GM13977 (cell line): Measurements from ENCODE around the gene KLHL2.
"Not testable (repeated sequence)": the region's sequence is repeated elsewhere in the genome, so short reads cannot be mapped to it uniquely, and the experiment has no call there.

Experiments used
- DNase-seq: peaks from one replicate; pipeline ENCODE4 v3.0.0; 2012; ENCODE audit warnings: low spot score
- in situ Hi-C: fragments of 300-500 bp; cut with MboI; formaldehyde crosslinking; loops from one replicate; pipeline ENCODE4 v1.12.0; 2022; ENCODE audit warnings: low sequenced_read_pairs, low pct_unique_long_range_greater_than_20kb, mixed read lengths, inconsistent platforms; ENCODE audit not compliant: unreplicated experiment
- TF ChIP-seq, protein P1 (sequence below): IDR thresholded peaks from 2 replicates; pipeline ENCODE4 v1.5.1; 2012; ENCODE audit warnings: mild to moderate bottlenecking, control low read depth; ENCODE audit not compliant: insufficient read depth; ENCODE audit errors: extremely low read depth, missing control alignments

The KLHL2 gene

DNA sequence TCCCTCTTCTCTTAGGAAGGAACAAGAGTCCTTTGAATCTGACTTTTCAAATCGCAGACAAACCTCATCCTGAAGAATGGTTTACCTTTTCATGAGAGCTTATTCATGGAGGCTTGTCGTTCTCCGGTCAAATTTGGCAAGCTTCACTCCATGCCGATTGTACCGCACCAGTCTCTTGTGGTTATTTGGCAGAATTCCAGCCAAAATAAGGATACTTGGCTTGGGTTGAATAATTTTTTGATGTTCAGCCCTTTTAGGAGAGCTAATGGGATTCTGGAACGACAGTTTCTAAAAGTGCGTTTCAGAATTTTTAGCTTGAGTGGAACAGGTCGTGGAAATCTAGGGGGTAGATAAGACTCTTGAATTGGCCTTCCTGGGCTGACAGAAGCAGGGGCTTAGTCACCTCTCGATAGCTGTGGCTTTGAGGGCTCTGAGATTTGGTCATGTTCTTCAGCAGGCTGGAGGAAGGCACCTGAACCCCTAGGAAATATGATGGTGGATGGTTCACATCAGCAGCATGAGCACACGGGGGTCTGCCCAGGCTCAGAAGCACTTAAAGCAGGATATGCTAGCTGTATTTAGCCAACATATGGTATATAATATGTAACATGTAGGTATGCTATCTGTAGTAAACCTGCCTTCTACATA, 1.5 kb downstream of the KLHL2 start:
- in situ Hi-C loops, result no loop called here
- TF ChIP-seq, protein P1, sequence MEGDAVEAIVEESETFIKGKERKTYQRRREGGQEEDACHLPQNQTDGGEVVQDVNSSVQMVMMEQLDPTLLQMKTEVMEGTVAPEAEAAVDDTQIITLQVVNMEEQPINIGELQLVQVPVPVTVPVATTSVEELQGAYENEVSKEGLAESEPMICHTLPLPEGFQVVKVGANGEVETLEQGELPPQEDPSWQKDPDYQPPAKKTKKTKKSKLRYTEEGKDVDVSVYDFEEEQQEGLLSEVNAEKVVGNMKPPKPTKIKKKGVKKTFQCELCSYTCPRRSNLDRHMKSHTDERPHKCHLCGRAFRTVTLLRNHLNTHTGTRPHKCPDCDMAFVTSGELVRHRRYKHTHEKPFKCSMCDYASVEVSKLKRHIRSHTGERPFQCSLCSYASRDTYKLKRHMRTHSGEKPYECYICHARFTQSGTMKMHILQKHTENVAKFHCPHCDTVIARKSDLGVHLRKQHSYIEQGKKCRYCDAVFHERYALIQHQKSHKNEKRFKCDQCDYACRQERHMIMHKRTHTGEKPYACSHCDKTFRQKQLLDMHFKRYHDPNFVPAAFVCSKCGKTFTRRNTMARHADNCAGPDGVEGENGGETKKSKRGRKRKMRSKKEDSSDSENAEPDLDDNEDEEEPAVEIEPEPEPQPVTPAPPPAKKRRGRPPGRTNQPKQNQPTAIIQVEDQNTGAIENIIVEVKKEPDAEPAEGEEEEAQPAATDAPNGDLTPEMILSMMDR, result no peak
- no peak for DNase-seq

- TF ChIP-seq, protein P1, result no peak
- no peak for DNase-seq
- in situ Hi-C loops, result no loop called here
Measured at GRCh38 chr4:165209796-165210195, 2.4 kb downstream of the KLHL2 start.

DNA sequence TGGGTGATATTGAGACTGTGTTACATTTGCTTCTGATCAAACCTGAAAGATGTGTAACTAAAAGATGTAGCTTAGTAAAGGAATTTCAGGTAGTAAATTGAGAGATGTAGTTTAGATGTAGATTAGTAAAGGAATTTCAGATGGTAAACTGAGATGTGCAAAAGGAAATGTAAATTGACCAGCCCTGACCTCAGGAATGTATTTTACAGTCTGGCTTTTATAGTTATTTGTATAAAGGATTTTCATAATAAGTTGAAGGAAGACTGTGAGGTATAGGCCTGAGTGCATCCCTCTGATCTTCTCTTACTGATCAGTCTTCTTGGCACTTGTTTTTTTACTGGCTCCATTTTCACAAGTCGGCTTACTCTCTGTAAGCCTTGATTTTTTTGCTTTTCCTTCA, 3.2 kb downstream of the KLHL2 start:
- in situ Hi-C loops, result no loop called here

DNA sequence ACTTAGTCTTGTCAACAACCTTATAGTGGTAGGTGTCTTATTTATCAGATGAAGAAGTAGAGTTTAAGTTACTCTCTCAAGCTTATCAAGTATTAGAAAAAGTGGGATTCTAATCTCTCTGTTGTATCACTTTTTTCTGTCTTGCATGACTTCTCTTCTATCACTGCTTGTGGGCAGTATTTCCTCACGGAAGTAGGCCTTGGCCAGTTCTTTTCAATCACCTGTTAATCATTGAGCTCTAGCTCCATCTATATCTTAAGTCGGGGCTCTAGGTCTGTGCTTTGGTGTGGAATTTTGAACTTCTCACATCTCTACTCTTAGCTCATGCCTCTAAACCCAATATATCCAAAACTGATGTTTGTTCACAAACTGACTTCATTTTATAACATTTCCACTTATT, 5.3 kb downstream of the KLHL2 start:
- in situ Hi-C loops, DNase-seq: not testable (repeated sequence)

More for the DNA sequence above, 3.2 kb downstream of the KLHL2 start:
- DNase-seq, result no peak
- TF ChIP-seq, protein P1, result no peak

- DNase-seq, in situ Hi-C loops: not testable (repeated sequence)
Measured at GRCh38 chr4:165213404-165213803, 6.0 kb downstream of the KLHL2 start.

DNA sequence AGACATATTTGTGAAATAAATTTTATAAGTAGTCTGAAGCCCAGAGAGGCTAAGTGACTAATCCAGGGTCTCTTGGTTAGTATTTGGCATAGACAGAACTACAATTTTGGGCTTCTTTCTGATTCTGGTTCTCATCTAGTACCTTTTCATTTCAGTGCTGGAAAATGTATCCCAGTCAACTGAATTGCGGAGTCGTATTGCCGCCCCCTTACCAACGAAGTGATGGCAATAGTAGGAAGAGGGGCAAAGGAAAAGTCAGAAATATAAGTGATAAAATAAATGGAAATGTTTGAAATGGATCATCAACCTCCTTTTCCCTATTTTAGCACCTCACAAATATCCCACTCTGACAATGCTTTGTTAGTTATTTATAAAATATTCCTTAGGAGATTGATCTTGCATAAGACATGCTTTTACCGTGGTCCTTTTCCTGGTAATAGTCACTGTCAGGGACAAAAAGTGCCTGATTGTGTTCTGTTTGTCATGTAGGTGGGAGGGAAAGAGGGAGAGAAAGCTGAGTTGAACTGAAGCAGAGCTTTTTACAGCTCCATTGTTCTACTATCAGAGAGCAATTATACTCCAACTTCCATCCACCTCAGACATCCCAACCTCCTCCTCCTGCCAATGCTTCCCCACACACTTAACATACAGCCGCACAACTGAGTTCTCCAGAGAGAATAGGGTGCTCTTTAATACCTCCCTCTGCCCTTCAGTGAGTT, 6.8 kb downstream of the KLHL2 start:
- in situ Hi-C loops, DNase-seq: not testable (repeated sequence)

DNA sequence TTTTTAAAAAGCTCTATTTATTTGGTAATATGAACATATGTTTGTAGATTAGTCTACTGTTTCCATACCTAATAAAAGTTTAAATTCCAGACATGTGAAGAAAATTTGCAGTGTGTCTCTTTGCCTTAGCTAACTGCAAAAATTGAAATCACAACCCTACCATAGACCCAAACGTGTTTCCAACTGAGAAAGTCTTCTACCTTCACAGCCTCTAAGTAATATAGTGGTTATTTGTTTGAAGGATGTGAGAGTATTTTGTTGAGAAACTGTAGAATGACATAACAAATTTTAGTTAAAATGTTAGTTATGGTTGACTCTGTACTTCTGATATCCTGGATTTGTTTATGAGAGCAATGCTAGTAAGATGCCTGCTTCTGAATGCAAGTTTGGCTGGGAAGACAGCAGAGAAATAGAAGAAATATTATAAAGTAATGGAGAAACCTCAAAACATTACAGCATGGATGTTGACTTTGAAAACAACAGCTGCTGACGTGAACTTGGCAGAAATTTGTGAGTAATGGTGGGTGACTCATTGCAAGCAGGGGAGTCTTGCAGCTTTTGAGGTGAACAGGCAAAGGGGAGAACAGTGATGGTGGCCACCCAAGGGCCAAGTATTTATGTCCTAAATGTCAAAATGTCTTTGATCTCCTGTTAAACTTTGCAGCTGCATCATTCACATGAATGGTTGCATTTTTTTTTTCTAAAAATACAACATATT, 7.8 kb downstream of the KLHL2 start:
- not testable (repeated sequence) for DNase-seq

DNA sequence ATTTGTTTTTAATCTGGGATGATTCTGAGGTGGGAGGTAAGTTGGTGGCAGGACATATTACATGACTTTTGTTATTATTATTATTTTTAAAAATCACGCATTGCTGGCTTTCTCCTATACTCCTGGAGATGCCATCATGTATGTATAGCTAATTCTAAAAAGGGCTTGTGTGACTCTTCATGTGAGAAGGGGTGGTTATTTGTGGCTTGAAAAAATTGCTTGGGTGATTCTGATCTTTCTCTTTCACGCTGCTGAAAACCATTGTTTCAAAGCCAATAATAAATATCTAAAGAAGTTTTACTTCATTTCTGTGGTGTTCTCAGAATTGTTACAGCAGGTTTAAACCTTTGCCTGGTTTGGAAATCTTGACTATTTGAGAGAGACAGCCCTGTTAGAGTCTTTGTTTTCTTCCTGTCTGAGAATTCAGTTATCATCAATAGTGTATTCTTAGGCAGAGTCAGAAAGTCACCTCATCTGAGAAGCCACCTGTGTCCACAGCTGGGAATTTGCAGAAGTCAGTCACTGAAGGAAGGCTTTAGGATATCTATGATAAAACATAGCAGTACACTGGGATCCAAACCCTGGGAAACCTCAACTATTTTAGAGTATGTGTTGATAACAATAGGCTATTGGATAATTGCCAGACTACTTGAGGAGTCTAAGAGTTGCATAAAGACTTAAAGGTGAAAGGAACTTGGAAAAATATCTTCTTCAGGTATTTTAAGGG, 8.6 kb downstream of the KLHL2 start:
- DNase-seq, in situ Hi-C loops: not testable (repeated sequence)

More for the DNA sequence above, 7.8 kb downstream of the KLHL2 start:
- in situ Hi-C loops, result not testable (repeated sequence)

- TF ChIP-seq, protein P1, result no peak
- no peak for DNase-seq
- in situ Hi-C loops, result no loop called here
Measured at GRCh38 chr4:165217325-165217724, 10.0 kb downstream of the KLHL2 start.

- DNase-seq, in situ Hi-C loops: not testable (repeated sequence)
Measured at GRCh38 chr4:165221306-165221705, 13.9 kb downstream of the KLHL2 start.

- in situ Hi-C loops, DNase-seq: not testable (repeated sequence)
Measured at GRCh38 chr4:165221993-165222650, 14.8 kb downstream of the KLHL2 start.
